GM21529 (cell line): ENCODE measurements around the gene ETV6.

Experiments
- ATAC-seq: cut with Tn5 transposase; IDR thresholded peaks from one replicate; pipeline ENCODE4 v1.9.1; 2021; ENCODE audit not compliant: unreplicated experiment

The ETV6 gene

DNA sequence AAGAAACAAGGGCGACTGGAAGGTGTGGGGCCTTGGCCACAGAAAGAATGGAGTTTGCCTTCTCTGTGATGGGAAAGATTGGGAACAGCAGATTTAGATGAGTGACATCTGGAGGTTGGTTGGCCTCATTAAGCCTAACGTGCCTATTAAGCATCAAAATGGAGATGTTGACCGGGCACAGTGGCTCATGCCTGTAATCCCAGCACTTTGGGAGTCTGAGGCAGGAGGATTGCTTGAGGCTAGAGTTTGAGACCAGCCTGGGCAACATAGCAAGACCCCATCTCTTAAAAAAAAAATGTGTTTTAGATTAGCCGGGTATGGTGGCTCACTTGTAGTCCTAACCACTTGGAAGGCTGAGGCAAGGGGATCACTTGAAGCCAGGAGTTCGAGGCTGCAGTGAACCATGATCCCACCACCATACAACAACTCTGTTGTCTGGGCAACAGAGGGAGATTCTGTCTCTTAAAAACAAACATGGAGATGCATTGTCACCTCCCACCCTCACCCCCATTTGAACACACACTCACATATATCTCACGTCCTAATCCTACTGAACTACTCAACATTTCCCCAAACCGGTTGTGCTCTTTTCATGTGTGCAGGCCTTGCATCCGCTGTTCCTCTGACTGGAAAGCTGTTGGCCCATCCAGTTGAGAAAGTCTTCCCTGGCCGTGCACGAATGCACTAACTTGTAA is 172.1 kb downstream of the ETV6 start:
- ATAC-seq = no peak

DNA sequence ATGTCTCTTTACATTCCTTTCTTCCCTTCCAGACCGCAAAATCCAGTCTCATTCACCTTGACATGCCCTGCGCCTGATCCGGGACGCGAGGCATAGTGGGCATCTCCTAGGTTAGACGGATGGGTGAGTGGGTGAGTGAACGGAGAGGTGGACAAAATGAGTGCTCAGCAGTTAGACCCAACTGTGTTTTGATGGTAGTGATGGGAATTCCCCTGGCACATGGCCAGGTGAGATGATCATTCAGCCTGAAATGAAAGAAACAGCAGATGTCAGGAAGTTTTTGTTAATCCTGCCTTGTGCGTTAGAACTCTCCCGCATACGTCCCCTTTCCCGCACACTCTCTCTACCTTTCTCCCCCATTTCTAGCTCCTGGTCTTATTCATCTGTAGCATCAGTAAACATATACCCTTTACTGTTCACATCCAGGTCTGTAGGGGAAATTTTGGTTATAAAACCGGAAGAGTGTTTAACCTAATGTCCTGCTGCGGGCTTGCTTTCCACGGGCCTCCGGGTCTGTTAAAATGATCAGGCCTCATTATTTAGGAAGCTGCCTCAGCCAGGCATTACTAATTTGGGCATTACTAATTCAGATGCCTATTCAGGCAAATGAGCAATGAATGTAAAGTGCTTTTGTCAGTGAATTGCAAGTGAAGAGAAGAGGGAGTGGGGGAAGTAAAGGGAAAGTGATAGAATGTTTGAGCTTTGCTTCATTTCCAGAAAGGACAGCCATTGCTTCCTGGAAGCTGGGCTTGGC is 172.8 kb downstream of the ETV6 start:
- peak; percentile 58 for ATAC-seq

DNA sequence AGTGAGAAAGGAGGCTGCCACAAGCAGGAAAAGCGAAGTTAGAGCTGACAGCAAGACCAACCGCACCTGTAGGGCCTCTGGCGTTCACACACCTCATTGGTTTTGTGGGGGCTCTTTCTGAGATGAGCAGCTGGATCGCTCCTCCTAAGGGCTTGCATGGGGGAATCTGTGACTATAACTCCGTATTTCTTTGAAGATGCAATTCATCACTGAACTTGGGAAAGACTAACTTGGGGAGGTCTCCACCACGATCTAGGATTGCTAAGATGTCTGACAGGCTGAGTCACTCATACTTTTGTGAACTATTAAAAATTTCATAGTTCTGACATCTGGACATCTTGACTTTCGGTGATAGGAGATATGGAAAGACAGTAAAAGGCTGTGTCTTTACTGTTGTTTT is 173.6 kb downstream of the ETV6 start:
- ATAC-seq = no peak

DNA sequence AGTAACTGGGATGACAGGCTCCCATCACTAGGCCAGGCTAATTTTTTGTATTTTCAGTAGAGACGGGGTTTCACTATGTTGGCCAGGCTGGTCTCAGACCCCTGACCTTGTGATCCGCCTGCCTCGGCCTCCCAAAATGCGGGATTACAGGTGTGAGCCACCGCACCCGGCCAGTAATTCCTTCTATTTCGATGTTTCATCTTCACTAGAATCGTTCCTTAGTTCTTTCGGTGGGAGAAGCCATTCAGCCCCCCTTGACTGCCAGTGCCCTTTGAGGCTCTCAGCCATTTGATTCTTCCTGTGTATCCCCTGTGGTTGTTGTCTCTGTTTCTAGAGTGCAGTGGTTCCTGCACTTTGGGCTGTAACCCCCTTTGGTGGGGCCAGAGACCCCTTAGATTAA is 174.1 kb downstream of the ETV6 start:
- no peak for ATAC-seq

DNA sequence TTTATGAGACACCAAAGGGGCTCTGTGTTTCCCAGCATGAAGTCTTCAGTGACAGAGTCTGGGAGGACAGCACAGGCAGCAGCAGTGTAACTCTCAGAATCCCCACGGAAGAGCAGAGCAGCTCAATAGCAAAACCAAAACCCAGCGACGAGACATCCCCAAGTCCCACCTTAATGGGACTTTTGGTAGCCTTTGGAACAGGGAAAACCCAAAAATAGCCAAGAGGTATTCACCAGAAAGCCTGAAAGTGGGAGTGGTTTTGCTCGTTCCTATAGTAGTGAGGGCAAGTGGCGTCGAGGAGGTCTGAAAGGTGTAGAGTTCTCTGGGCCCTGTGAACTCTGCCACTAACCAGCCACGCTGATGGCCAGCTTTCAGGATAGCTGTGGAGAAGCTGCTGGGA is 174.6 kb downstream of the ETV6 start:
- ATAC-seq = no peak

DNA sequence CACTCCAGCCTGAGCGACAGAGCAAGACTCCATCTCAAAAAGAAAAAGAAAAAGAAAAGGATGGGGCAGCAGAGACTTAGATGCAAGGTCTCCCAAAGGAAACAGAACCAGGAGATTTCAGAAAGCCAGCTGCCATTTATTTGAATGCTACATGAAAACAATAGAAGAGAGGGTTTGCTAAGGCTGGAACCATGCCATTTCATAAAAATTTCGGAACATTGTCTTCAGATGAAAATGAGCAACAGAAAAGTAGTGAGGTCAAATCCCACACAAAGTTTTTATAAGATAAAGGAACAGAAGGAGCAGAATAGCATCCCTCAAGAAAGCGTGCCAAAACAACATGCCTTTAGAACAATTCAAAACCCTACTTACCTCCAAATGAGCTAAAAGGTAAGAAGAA is 175.3 kb downstream of the ETV6 start:
- no peak for ATAC-seq

DNA sequence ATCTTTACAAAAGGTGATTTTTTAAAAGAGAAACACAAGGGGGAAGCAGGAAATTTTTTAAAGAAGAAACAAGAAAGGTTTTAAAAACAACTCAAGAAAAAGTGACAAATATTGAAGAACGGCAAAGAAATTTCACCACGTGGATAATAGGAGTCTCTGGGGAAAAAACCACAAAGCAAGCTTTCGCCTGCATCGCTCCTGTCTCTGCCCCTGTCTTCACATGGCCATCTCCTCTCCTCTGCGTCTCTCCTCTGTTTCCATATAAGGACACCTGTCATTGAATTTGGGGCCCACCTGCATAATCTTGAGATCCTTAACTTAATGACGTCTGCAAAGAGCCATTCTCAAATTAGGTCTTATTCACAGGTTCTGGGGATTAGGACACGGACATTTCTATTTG is 175.8 kb downstream of the ETV6 start:
- ATAC-seq = no peak

DNA sequence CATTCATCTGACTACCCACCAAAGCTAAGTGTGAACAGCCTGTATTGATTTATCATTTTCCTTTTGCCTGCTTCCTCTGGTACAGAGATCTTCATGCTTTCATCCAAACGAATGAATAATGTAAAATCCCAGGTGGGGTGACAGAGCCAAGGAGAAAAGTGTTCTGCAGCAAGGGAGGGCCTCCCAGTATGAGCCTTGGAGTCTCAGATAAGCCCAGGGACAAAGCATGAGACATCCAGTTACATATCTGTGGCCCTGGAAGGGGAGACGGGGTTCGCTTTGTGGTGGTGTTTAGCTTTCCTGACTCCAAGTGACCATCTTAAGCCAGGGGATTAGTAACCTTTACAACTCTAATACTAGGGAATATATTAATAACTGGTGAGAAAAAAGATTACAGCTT is 177.1 kb downstream of the ETV6 start:
- ATAC-seq = no peak

DNA sequence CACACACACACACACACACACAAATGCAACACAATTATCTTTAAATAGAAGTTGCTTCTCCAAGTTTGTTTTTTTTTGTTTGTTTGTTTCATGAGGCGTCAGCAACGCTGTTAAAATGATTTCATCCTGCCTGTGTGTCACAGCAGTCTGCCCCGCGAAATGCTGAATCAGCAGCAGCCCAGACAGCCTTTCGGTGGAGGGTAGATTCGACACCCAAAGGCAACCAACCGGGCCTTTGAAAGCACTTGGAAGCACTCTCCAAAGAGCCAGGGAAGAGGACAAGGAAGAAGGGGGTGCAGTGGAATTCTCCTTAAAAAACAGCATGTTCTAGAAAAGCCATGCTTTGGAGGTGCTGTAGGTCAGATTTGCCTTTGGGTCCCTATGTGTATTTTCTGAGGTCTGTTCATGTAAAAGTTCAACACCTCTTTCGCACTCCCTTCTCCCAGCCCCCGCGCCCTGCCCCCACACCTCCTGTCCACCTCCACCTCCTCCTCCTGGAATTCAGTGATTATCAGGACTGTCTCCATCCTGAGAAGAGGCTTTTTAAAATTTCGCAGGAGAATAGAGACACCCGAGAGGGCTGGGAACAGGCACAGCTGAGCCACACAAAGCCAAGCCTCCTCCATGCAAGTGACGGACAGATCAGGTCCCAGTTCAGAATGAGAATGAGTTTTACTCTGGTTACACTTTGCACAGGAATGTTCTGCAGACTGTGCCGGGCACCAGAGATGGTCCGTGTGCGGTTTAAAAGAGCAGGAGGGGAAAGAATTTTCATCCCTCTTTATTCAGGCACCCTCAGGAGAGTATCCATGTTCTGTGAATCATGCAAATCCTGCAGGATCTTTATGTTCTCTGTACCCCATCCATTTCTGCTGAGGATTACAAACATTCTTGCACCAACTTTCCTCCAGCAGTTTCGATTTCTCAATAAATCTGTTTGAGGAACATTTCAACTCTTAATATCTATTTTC is 177.9 kb downstream of the ETV6 start:
- ATAC-seq = no peak

DNA sequence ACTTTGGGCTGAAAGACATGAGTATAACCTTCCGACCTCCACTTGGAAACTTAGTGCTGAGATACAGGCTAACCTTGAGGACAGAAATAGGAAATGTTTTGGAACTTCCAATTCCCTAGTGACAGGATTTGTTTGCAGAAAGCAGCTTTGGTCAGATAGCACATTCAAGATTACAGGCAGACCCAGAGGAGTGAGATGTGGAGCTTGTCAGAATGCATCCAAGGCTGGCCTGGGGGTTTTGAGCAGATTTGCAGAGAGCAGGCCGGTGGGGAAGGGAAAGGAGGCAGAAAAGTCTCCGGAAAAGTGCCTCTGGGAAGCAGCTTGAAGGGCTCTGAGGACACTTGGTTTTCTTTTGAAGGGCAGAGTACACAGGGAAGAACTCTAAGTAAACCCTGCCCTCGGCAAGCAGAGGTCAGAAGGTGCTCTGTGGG is 180.3 kb downstream of the ETV6 start:
- ATAC-seq = peak; percentile 7

DNA sequence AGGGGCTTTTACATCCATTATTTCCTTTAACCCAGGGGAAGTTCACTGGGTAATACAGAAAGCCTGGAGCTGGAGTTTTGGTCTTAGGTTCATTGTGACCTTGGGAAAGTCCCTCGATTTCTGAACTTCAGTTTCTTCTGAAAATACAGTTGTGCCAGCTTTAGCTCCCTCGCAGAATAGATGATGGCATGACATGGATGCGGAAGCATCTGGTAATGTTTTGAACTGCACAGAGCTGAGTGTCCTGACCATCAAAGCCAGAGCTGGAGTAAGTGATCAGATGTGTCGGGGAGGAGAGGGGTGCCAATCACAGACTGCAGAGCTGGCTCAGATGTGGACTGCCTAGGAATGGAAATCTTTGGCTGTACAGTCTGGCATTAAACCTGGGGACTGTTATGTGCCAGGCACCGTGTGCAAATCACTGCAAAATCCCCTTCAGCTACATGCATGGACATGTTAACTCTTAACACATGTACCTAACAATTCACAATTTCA is 180.9 kb downstream of the ETV6 start:
- peak; percentile 47 for ATAC-seq

DNA sequence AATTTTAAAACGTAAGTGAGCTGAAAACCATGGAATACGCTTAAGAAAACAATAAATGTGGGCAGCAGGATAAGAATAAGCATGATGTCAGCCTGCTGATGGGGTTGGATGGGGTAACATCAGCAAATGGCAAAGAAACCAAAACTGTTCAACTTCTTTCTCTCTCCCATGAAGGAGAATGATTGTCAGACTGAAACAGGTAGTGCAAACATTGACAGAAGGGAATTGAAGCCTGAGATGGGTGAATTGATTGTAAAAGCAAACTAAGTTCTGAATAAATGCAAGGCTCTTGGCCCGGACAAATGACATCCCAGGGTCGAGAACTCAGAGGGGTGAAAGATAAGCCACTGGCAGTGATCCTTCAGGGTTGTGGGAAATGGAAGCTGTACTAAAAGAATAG is 182.6 kb downstream of the ETV6 start:
- no peak for ATAC-seq

DNA sequence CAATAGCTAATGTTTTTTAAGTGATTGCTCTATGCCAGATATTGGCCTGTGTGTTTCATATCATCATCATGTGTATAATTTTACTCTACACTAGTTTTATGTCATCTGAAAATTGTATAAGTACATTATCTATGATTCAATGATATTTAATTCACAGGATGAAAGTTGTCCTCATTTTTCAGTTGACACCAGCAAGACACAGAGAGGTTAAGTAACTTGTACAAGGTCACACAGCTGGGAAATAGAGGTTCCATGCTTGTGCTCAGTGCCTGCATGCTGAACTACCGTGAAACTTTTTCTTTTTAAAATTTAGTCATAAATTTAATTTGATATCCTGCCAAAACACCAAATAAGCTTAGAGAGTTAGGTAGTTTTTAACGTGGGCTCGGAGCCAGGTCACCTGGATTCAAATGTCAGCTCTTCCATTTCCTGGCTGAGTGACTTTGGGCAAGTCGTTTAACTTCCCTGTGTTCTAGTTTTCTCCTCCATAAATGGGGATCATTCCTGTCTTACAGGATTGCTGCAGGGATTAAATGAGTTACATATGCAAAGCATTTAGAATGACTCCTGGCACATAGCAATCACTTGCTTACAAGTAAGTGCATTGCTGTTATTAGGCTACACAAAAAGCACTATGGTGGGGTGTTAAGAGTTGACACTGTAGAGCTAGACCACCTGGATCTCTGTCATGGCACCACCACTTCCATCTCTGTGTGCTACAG is 183.9 kb downstream of the ETV6 start:
- no peak for ATAC-seq

DNA sequence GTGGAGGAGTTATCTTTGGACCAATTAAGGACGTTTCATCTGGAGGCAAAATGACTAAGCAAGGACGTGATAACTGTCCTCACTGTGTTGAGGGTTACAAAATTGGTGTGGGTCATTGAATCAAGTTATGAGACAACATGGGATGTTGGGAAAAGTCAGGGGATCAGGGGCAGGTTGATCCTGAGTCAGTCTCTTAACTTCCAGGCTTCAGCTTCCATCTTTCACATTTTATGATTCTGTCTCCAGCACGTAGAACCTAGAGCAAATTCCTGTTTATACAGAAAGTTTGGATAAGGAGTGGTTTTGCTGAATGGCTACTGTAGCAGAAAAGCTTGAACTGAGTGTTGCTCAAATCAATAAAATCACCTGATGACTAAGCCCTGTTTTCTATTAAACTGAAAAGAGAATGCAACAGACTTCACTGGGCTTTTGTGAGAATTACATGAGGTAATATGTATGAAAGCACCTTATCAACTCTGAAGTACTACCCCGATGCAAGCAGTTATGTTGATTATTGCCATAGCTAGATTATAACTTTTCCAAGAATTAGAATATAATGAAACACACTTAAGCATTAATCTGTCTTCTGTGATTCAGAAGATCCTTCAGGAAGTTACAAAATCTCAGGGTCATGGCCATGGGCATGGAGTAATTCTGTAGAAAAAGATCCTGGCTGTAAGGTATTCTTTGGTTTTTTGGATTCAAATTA is 184.8 kb downstream of the ETV6 start:
- no peak for ATAC-seq

DNA sequence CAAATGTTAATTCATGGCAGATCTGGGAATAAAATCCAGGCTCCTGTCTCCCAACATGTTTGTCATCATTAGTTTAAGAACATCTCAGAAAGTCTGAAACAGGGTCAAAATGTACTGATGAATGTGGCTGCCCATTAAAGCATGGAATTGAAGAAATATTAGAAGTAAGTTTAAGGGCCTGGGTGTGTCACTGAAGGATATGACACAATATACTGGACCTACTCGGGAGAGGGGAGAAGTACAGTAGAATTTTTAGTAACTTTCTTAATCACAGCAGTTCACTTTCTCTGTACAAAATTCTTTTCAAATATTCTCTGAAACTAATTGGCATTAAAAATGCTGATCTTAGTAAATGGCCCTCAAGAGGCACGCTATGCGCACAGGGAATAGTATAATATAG is 185.5 kb downstream of the ETV6 start:
- no peak for ATAC-seq

DNA sequence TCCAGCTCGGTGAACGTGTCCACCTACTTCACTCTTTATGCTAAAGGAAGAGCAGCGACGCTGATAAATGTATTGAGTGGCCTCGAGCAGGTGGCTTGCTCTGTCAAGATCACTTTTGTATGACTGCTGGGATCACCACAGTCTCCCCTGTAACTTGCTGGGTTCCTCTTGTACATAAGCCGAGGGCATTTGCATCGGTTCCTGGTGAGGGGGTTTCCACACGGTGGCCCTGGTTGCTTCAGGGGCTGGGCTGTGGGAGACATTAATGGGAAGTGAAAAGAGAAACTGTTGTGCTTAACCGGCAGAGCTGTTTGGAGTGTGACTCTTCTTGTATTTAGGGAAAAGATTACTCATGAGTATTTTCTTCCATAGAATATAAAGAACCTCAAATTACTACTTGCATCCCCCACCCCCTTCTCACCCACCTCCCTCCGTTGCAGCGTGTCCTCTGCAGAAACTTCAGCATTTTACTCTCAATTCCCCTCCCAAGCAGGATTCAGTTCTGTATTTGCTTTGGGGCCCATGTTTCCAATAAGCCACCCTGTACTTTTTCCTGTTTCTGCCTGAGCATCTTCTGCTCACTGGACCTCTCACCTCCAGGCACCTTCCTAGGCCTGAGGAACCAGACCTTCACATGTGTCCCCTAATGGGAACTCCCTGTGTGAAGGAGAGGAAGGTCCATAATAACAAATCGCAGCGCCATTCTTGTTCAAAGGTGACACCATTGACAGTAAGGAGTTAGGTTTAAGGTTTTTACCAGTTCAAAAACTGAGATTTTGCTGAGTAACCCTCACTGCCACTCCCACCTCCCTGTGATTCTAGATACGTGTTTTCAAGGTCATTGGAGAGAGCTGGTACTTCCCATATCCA is 187.0 kb downstream of the ETV6 start:
- ATAC-seq = peak; percentile 89

DNA sequence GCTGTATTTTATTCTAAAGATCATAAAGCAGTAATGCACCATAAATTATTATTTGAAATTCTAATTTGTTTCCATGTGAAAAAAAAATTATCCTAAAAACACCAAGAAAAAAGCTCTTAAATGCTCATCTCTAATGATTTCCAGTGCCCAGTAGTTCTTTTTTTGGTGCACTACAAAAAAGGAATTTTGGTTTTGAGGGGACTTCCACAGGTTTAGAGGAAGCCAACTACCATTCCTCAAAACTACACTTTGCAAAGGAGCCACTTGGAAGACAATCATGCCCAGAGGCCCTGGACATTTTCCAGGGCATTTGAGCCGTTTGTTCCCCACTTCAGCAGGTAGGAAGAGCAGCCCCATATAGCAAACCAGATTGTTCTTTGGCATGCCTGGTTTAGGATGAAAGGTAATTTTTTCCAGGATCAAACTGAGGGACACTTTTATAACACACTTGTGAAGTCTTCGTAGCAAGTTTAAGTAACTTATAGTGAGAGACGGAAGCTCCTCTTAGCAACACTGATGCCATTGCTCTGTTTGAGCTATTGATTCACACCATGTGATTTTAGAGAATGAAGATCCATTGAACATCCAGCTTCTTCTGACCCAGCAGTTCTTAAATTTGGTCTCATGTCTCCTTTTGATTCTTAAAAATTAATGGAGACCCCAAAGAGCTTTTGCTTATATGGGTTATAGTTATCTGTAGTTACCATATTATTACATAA is 187.9 kb downstream of the ETV6 start:
- ATAC-seq = no peak

DNA sequence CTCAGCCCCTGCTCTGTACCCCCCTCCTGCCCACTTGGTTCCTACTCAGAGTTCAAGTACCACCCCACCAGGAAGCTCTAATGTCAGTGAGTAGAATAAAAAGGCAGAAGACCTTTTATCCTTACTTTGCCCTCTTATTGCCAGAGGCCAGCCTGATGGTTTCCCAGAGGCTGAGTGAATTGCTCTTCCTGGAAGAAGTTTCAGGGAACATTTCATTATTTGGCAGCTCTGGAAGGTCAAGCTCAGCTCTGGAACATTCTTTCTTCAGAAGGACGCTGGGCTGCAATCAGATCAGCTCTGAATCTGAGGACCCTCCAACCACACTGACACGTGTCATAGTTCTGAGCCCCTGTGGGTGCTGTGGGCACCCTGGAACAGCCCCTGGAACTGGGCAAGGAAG is 188.9 kb downstream of the ETV6 start:
- no peak for ATAC-seq
